ENCODE results near the gene FYN.

FYN gene

GRCh38 chr6:111667931-111668330 lies 205.3 kb downstream of the FYN start:
- Histone ChIP-seq H3K4me3 (ENCODE audit: insufficient read depth, low read length, poor library complexity, severe bottlenecking) (no peak overlapping the region), H3K27ac (ENCODE audit: low read depth, low read length) (no peak overlapping the region), H3K9me2 (replicated peaks; ENCODE audit: insufficient read depth, low read length) (no peaks in the 10 kb centered on the region), H3K36me3 (ENCODE audit: low read length) (no peaks in the 10 kb centered on the region), H3K4me2 (ENCODE audit: low read depth, low read length, poor library complexity, severe bottlenecking) (no peak overlapping the region), H3K27me3 (ENCODE audit: low read length) (no peaks in the 10 kb centered on the region), H3K9me3 (ENCODE audit: insufficient read depth, low read length) (no peaks in the 10 kb centered on the region), H3K9ac (ENCODE audit: low read length) (no peak overlapping the region), H4K20me1 (ENCODE audit: low read depth, low read length) (no peaks in the 10 kb centered on the region), H3K79me2 (ENCODE audit: insufficient read depth, low read length) (no peaks in the 10 kb centered on the region), H3F3A (ENCODE audit: insufficient read depth) (no peaks in the 10 kb centered on the region), H2AFZ (ENCODE audit: low read depth, low read length, severe bottlenecking) (no peak overlapping the region)
- no peak for TF ChIP-seq EZH2phosphoT487 (conservative IDR thresholded peaks at IDR 0.05; ENCODE audit: low read length)
- no peak for TF ChIP-seq CTCF (IDR thresholded peaks at IDR 0.05; ENCODE audit: insufficient read depth, low read length, poor library complexity, severe bottlenecking)

DNA sequence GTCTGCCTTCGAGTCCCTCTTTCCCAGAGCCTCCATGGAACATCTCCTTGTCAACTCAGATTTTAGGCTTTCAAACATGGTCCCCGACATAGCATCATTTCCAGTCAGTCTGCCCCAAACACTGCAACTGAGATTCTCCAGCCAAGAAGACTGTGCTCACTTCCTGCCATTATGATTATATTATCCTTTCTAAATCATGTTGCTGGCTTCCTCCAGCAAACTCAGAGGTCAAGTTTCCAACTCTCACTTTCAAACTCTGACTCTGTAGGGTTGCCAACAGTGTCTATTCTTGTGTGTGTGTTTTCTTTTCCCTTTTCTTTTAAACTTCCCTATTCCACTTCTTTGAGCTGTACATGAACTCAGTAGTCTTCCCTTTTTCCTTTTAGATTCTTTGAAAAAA lies 206.4 kb downstream of the FYN start:
- Histone ChIP-seq H3K27me3 (ENCODE audit: low read length) (no peaks in the 10 kb centered on the region), H2AFZ (ENCODE audit: low read depth, low read length, severe bottlenecking) (no peak overlapping the region), H3K79me2 (ENCODE audit: insufficient read depth, low read length) (no peaks in the 10 kb centered on the region), H3F3A (ENCODE audit: insufficient read depth) (no peaks in the 10 kb centered on the region), H3K27ac (ENCODE audit: low read depth, low read length) (no peak overlapping the region), H3K9me3 (ENCODE audit: insufficient read depth, low read length) (no peaks in the 10 kb centered on the region), H3K9ac (ENCODE audit: low read length) (no peak overlapping the region), H3K36me3 (ENCODE audit: low read length) (no peaks in the 10 kb centered on the region), H3K4me3 (ENCODE audit: insufficient read depth, low read length, poor library complexity, severe bottlenecking) (no peak overlapping the region), H3K4me2 (ENCODE audit: low read depth, low read length, poor library complexity, severe bottlenecking) (no peak overlapping the region), H4K20me1 (ENCODE audit: low read depth, low read length) (no peaks in the 10 kb centered on the region), H3K9me2 (replicated peaks; ENCODE audit: insufficient read depth, low read length) (no peaks in the 10 kb centered on the region)
- no peak for TF ChIP-seq EZH2phosphoT487 (conservative IDR thresholded peaks at IDR 0.05; ENCODE audit: low read length)
- no peak for TF ChIP-seq CTCF (IDR thresholded peaks at IDR 0.05; ENCODE audit: insufficient read depth, low read length, poor library complexity, severe bottlenecking)

DNA sequence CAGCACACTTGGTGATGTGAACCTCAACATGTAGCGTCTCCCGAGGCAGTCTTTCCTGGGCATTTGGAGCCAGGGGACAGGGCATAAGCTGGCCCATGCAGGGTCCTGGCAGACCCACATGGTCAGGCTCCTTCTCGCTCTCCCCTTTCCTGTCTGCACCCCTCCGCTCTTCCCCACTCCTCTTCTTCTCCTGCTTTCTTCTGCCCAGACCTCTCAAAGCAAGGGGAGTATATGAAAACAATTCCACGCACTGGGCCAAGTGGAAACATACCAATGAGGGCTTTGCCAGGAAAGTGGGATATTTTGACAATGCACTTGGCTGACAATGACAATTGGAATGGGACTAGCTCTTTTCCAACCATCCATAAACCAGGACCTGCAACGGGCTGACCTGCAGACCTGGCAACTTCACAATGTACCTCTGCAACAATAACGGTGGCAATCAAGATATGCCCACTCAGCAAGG lies 208.7 kb downstream of the FYN start:
- TF ChIP-seq CTCF (IDR thresholded peaks at IDR 0.05; ENCODE audit: insufficient read depth, low read length, poor library complexity, severe bottlenecking) (no peak), EZH2phosphoT487 (conservative IDR thresholded peaks at IDR 0.05; ENCODE audit: low read length) (no peak)
- H3K9ac ChIP-seq (ENCODE audit: low read length), result no peak overlapping the region
- no peaks in the 10 kb centered on the region for H3K79me2 ChIP-seq (ENCODE audit: insufficient read depth, low read length)
- no peaks in the 10 kb centered on the region for H3K9me2 ChIP-seq (replicated peaks; ENCODE audit: insufficient read depth, low read length)
- H3K9me3 ChIP-seq (ENCODE audit: insufficient read depth, low read length), result no peaks in the 10 kb centered on the region
- no peaks in the 10 kb centered on the region for H3F3A ChIP-seq (ENCODE audit: insufficient read depth)
- no peaks in the 10 kb centered on the region for H4K20me1 ChIP-seq (ENCODE audit: low read depth, low read length)
- H3K27ac ChIP-seq (ENCODE audit: low read depth, low read length), result no peak overlapping the region
- H3K4me3 ChIP-seq (ENCODE audit: insufficient read depth, low read length, poor library complexity, severe bottlenecking), result no peak overlapping the region
- H3K4me2 ChIP-seq (ENCODE audit: low read depth, low read length, poor library complexity, severe bottlenecking), result no peak overlapping the region
- H3K36me3 ChIP-seq (ENCODE audit: low read length), result no peaks in the 10 kb centered on the region
- no peaks in the 10 kb centered on the region for H3K27me3 ChIP-seq (ENCODE audit: low read length)
- no peak overlapping the region for H2AFZ ChIP-seq (ENCODE audit: low read depth, low read length, severe bottlenecking)

Data from SU-DHL-6 (cell line).